Middle frontal gyrus (tissue), 1 donor: ENCODE data around the gene MORN3.
A peak's percentile ranks its signal among the peaks of the same experiment; 100 is the strongest.
"Not testable (repeated sequence)": the region's sequence is repeated elsewhere in the genome, so short reads cannot be mapped to it uniquely, and the experiment has no call there.

Experiments
- DNase-seq: peaks from one replicate; pipeline ENCODE4 v3.0.0-alpha.2; 2015; ENCODE audit warnings: low spot score; ENCODE audit errors: extremely low spot score

MORN3 gene

GRCh38 chr12:121638298-121639202 lies 30.9 kb downstream of the MORN3 start:
- no peak for DNase-seq

- no peak for DNase-seq
These were observed 32.1 kb downstream of the MORN3 start for GRCh38 chr12:121637231-121637914.

- DNase-seq: no peak
These were observed 34.6 kb downstream of the MORN3 start for GRCh38 chr12:121634836-121635235.

- DNase-seq: not testable (repeated sequence)
These were observed 35.6 kb downstream of the MORN3 start for GRCh38 chr12:121633833-121634196.

- DNase-seq: no peak
These were observed 37.1 kb downstream of the MORN3 start for GRCh38 chr12:121632069-121632970.

GRCh38 chr12:121630791-121631355 lies 38.6 kb downstream of the MORN3 start:
- DNase-seq: no peak

GRCh38 chr12:121628536-121628935 lies 40.9 kb downstream of the MORN3 start:
- DNase-seq: no peak

- no peak for DNase-seq
These were observed 41.4 kb downstream of the MORN3 start for GRCh38 chr12:121628037-121628436.

- DNase-seq: no peak
These were observed 42.4 kb downstream of the MORN3 start for GRCh38 chr12:121626853-121627640.

- peak; percentile 74 for DNase-seq
These were observed 43.2 kb downstream of the MORN3 start, which contains the start of gene ORAI1 for GRCh38 chr12:121626087-121626852. TSS of gene ORAI1 (plus strand) at chr12:121626530.

- DNase-seq: no peak
These were observed 49.0 kb downstream of the MORN3 start for GRCh38 chr12:121620333-121620891.

- DNase-seq: no peak
These were observed 50.7 kb downstream of the MORN3 start for GRCh38 chr12:121618659-121619233.

GRCh38 chr12:121614872-121615467 lies 54.5 kb downstream of the MORN3 start:
- no peak for DNase-seq

GRCh38 chr12:121613462-121613861 lies 56.0 kb downstream of the MORN3 start:
- DNase-seq: no peak

GRCh38 chr12:121611306-121611705 lies 58.1 kb downstream of the MORN3 start:
- DNase-seq: no peak

- no peak for DNase-seq
These were observed 59.0 kb downstream of the MORN3 start for GRCh38 chr12:121610239-121611149.

GRCh38 chr12:121608301-121608700 lies 61.2 kb downstream of the MORN3 start:
- DNase-seq: no peak
